Thoracic aorta (tissue), 2 donors: ENCODE measurements around the gene ELP6. TPM values are rescaled to one million over a fixed set of nuclear protein-coding genes. Genes with fewer than 3 reads are reported as not detected.

Experiments used
- ATAC-seq: fragments of 150-250 bp; one replicate; pipeline ENCODE4 v1.8.0; 2017; ENCODE audit warnings: low read depth; ENCODE audit not compliant: insufficient number of reproducible peaks, low FRiP score
- DNase-seq: peaks from one replicate; pipeline ENCODE4 v3.0.0-alpha.2; 2020; ENCODE audit warnings: low spot score
- H3K27ac ChIP-seq, 2 donors: fragments of 200-600 bp; sonication (generic); 1 replicate in 1 of 2; 2 replicates in 1 of 2; pipeline ENCODE4 v1.5.1; 2016; ENCODE audit warnings: mild to moderate bottlenecking in 2 of 2, moderate library complexity in 2 of 2
- H3K27me3 ChIP-seq: fragments of 200-600 bp; sonication (generic); replicated peaks from 2 replicates; pipeline ENCODE4 v1.6.0; 2016; ENCODE audit warnings: mild to moderate bottlenecking; ENCODE audit not compliant: insufficient read depth
- H3K36me3 ChIP-seq: fragments of 200-600 bp; sonication (generic); one replicate; pipeline ENCODE4 v1.5.1; 2016
- H3K4me1 ChIP-seq, 2 donors: fragments of 200-600 bp; sonication (generic); 1 replicate in 1 of 2; 2 replicates in 1 of 2; pipeline versions ENCODE4 v1.5.1 to v1.6.0; 2016; ENCODE audit warnings: low read depth in 2 of 2, mild to moderate bottlenecking in 1 of 2; ENCODE audit not compliant: control insufficient read depth in 1 of 2
- H3K4me3 ChIP-seq: fragments of 200-600 bp; sonication (generic); 2 replicates; pipeline ENCODE4 v1.5.1; 2016; ENCODE audit warnings: mild to moderate bottlenecking
- H3K9me3 ChIP-seq: fragments of 200-600 bp; sonication (generic); 2 replicates; pipeline ENCODE4 v1.5.1; 2016
- CTCF ChIP-seq: fragments of 200-600 bp; sonication (generic); IDR thresholded peaks from one replicate; pipeline ENCODE4 v1.5.1; 2019; ENCODE audit warnings: antibody characterized with exemption
- total RNA-seq, 2 donors: library from RNA; depleted of rRNA; stranded (reverse); fragments of >200 nt; gene quantifications; one replicate each; pipeline versions ENCODE4 v1.1.0 to v1.2.3, GENCODE V29; 2016

ELP6 gene
- total RNA-seq, 2 donors from 2014 or later, result 16.5 to 28.7 TPM

DNA sequence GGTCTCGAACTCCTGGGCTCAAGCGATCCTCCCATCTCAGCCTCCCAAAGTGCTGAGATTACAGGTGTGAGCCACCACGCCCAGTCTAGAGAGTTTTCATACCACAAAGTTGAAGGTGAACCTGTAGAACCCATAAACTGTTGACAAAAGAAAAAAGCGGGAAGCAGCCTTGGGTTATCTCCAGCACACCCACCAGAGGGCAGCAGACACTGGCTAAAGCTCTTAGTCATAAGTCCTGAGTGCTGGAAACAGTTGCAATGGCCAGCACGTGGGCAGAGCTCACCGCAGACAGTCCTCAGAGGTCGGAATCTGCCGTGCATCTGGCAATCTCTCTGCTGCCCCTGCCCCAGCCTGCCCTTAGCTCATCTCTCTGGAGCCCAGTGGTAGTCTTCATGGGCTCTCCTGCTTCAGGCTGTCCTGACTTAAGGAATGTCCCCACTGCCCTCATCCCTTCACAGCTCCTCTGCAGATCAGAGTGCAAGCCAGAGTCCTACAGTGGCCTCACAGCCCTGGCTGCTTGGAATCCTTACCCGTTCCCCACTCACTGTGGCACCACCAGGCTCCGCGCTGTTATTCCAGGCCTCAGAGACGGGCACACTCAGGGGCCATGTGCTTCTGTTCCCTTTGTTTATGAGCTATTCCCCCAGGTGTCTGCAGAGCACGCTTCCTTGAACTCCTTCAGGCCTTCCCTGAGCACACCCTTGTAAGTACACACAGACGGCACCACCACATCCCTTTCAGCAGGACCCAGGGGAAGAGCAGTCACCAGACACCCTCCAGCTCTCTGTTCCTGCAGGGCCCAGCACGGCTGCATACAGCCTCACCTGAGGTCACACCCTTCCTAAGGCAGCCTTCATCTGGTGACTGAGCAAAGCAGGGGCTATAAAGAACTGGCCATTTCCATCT is 8.8 kb upstream of the ELP6 start:
- H3K4me1 ChIP-seq, result no peaks in the 10 kb centered on the region
- H3K4me3 ChIP-seq, result no peak overlapping the region
- ATAC-seq, result no peak
- peak; percentile 88 for TF ChIP-seq CTCF
- no peaks in the 10 kb centered on the region for H3K27me3 ChIP-seq
- DNase-seq, result peak; percentile 47
- no peak overlapping the region for H3K27ac ChIP-seq
- H3K9me3 ChIP-seq, result no peaks in the 10 kb centered on the region
- H3K36me3 ChIP-seq, result no peaks in the 10 kb centered on the region

DNA sequence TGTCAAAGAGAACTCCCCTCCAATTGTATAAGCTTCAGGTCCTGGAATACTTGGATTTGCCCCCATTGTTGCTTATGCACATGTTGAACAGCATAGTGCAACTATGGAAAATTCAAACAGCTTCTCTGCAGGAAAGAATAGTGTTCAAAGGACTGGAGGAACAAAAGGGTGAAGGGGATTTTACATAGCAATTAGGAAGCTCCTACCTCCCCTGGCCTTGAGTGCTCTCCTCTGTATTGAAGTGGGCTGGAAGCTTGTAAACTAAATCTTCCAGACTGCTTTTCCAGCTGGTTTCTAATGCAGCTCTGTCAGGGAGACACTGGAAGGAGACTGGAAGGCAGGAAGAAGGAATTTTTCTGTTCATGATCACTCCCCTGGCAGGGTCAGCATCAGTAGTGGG is 7.2 kb upstream of the ELP6 start:
- no peak for DNase-seq
- Histone ChIP-seq H3K4me1 (no peaks in the 10 kb centered on the region), H3K27me3 (no peaks in the 10 kb centered on the region), H3K4me3 (no peak overlapping the region), H3K27ac (no peak overlapping the region), H3K36me3 (no peaks in the 10 kb centered on the region), H3K9me3 (no peaks in the 10 kb centered on the region)
- no peak for ATAC-seq
- TF ChIP-seq CTCF, result no peak

DNA sequence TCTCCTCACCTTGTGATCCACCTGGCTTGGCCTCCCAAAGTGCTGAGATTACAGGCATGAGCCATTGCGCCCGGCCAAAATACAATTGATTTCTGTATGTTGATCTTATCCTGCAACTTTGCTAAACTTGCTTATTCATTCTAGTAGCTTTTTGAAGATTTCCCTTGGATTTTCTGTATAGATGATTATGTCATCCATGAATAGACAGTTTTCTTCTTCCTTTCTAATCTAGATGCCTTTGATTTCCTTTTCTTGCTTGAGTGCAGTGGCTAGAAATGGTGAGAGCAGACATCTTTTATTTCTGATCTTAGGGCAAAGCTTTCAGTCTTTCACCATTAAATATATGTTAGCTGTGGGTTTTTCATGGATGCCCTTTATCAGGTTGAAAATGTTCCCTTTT is 4.4 kb upstream of the ELP6 start:
- Histone ChIP-seq H3K4me3 (no peak overlapping the region), H3K27ac (no peak overlapping the region), H3K4me1 (no peaks in the 10 kb centered on the region), H3K9me3 (no peaks in the 10 kb centered on the region), H3K27me3 (no peaks in the 10 kb centered on the region), H3K36me3 (no peaks in the 10 kb centered on the region)
- DNase-seq (no peak), ATAC-seq (no peak)
- TF ChIP-seq CTCF, result no peak

- Histone ChIP-seq H3K9me3 (no peaks in the 10 kb centered on the region), H3K27me3 (no peaks in the 10 kb centered on the region), H3K27ac (no peak overlapping the region), H3K36me3 (no peaks in the 10 kb centered on the region), H3K4me3 (no peak overlapping the region), H3K4me1 (peaks cover 0 to 11% of the 10 kb centered on the region in 2 donors)
- no peak for TF ChIP-seq CTCF
- ATAC-seq, result no peak
- DNase-seq, result no peak
Measured at GRCh38 chr3:47515864-47516319, 2.4 kb upstream of the ELP6 start.

DNA sequence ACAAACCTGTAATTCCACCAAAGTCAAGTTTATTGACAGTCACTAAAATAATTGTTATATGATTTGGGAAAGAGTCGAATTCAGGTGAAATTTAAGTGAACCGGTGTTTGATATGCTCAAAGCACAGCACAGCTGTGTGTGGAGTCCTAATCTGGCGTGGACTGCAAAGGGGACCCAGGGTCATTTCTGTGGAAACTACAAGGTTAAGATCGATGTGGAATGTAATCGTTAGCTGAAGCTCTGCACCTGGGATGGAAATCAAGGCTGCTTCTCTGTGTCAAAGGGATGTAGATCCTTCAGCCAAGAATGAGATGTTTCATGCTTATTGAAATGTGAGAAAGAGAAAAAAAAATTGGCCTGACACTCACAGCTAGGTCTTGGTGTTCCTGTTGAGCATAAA is 1.6 kb upstream of the ELP6 start:
- H3K27ac ChIP-seq, result no peak overlapping the region
- no peak overlapping the region for H3K4me3 ChIP-seq
- ATAC-seq (no peak), DNase-seq (no peak)
- H3K9me3 ChIP-seq, result no peaks in the 10 kb centered on the region
- no peaks in the 10 kb centered on the region for H3K36me3 ChIP-seq
- H3K27me3 ChIP-seq, result no peaks in the 10 kb centered on the region
- H3K4me1 ChIP-seq, result peaks cover 0 to 11% of the 10 kb centered on the region in 2 donors
- no peak for TF ChIP-seq CTCF
